ENCODE results near the gene COL4A2. TPM values are rescaled to one million over a fixed set of nuclear protein-coding genes. Genes with fewer than 3 reads are reported as not detected.
A peak's percentile ranks its signal among the peaks of the same experiment; 100 is the strongest.

Gene COL4A2
- total RNA-seq, 1 experiment from 2014 or later, result 66.0 TPM

DNA sequence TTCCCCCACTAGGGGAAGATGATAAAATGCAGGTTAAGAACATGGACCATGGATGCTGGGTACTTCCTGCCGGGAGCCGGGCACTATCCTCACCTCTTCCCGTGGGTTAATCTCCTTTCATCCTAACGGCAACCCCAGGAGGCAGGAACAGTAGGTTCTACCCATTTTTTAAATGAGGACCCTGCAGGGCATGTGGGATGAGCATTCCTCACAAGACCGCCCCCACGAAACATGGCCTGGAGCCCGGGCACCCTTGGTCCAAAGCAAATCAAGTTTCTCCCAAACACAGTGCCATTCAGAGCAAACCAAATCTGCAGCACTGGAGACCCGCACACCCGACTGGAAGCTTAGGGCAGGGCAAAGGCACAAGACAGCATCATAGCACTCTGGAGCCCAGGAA is 35.4 kb downstream of the COL4A2 start:
- no peak for DNase-seq (ENCODE audit: unreplicated experiment)
- no TSS peak for BruUV-seq (replicated peaks)
- ChIA-PET CTCF (no interaction called here), POLR2A (interaction anchor here (0.8 to 2.4 kb wide), 2 partner anchors 35 to 73 kb away, joined by 6 to 18 read pairs; partner anchors contain the start of genes COL4A1 and COL4A2)
- Mint-ChIP-seq H3K27me3 (ENCODE audit: insufficient read depth, unreplicated experiment) (no peaks in the 10 kb centered on the region), H3K4me3 (ENCODE audit: unreplicated experiment) (no peak overlapping the region), H3K9me3 (ENCODE audit: unreplicated experiment) (no peaks in the 10 kb centered on the region), H3K27ac (ENCODE audit: low read depth, unreplicated experiment) (no peak overlapping the region), H3K4me1 (ENCODE audit: insufficient read depth, unreplicated experiment) (peaks cover 45% of the 10 kb centered on the region), H3K36me3 (ENCODE audit: insufficient read depth, unreplicated experiment) (peaks cover 4% of the 10 kb centered on the region)
- TF ChIP-seq, protein P1, sequence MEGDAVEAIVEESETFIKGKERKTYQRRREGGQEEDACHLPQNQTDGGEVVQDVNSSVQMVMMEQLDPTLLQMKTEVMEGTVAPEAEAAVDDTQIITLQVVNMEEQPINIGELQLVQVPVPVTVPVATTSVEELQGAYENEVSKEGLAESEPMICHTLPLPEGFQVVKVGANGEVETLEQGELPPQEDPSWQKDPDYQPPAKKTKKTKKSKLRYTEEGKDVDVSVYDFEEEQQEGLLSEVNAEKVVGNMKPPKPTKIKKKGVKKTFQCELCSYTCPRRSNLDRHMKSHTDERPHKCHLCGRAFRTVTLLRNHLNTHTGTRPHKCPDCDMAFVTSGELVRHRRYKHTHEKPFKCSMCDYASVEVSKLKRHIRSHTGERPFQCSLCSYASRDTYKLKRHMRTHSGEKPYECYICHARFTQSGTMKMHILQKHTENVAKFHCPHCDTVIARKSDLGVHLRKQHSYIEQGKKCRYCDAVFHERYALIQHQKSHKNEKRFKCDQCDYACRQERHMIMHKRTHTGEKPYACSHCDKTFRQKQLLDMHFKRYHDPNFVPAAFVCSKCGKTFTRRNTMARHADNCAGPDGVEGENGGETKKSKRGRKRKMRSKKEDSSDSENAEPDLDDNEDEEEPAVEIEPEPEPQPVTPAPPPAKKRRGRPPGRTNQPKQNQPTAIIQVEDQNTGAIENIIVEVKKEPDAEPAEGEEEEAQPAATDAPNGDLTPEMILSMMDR (IDR thresholded peaks at IDR 0.05; ENCODE audit: unreplicated experiment), result no peak
- intact Hi-C loops (cut with micrococcal nuclease), result no loop called here

DNA sequence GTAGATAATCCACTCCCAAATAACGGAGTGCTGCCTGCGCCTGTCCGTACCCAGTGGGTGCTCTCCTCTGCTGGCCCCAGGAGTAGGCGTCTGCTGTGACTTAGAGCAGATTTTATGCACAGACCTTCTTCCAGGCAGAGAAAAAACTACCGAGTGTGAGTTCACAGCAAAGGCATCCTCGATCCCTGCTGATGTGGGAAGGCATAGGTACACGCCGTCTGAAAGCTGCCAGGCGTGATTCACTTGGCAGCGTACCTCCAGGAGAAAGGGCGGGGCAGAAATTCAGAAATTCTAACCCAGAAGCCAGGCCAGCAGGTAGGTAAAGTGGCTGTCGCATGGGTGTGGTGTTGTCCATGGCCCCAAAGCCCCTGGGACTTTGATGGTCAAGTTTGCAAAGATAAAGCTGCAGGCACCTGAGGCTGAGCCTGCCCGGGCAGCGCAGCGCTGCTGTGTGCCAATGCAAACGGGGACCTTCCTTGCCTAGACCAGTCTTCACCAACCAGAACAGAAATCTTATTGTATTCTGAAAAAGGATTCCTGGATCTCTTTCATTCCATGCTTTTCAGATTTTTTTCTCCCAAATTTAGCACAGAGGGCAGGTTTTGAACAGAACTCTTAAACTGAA is 36.3 kb downstream of the COL4A2 start:
- Mint-ChIP-seq H3K27ac (ENCODE audit: low read depth, unreplicated experiment) (peak overlapping the region; percentile 10), H3K4me3 (ENCODE audit: unreplicated experiment) (peak overlapping the region; percentile 43), H3K36me3 (ENCODE audit: insufficient read depth, unreplicated experiment) (peaks cover 4% of the 10 kb centered on the region), H3K9me3 (ENCODE audit: unreplicated experiment) (no peaks in the 10 kb centered on the region), H3K4me1 (ENCODE audit: insufficient read depth, unreplicated experiment) (peaks cover 53% of the 10 kb centered on the region), H3K27me3 (ENCODE audit: insufficient read depth, unreplicated experiment) (no peaks in the 10 kb centered on the region)
- intact Hi-C loops (cut with micrococcal nuclease), result loop anchor here (1.0 kb wide), 2 partner anchors 54 to 69 kb away; no protein-coding TSS in a partner anchor
- CTCF ChIA-PET, result interaction anchor here (0.6 to 1.1 kb wide), 5 partner anchors 8 to 651 kb away, joined by 3 to 4 read pairs (median 3); no protein-coding TSS in a partner anchor
- TF ChIP-seq, protein P1 (IDR thresholded peaks at IDR 0.05; ENCODE audit: unreplicated experiment), result no peak
- no TSS peak for BruUV-seq (replicated peaks)
- POLR2A ChIA-PET, result interaction anchor here (0.7 to 2.4 kb wide), 7 partner anchors 24 to 608 kb away, joined by 3 to 18 read pairs (median 4); partner anchors contain the start of genes COL4A1, COL4A2 and RAB20
- DNase-seq (ENCODE audit: unreplicated experiment), result peak; percentile 80

DNA sequence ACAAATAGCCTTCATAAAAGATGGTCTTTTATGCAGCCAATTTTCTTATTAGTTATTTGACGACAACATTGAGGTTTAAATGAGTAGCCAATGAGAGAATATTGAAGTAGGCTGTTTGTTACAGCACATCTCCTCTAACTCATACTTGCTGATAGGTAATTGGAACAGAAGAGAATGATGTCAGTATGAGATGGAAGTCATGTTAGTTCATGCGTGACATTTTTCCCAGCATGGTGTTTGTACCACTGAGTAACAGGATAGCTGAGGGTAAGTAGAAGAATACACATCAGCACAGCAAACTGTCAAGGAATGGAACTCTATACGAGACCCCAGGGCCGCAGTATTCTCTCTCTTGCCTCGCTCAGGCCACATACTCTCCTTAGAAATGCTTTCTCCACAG is 37.2 kb downstream of the COL4A2 start:
- Mint-ChIP-seq H3K27me3 (ENCODE audit: insufficient read depth, unreplicated experiment) (no peaks in the 10 kb centered on the region), H3K9me3 (ENCODE audit: unreplicated experiment) (no peaks in the 10 kb centered on the region), H3K36me3 (ENCODE audit: insufficient read depth, unreplicated experiment) (no peaks in the 10 kb centered on the region), H3K27ac (ENCODE audit: low read depth, unreplicated experiment) (no peak overlapping the region), H3K4me3 (ENCODE audit: unreplicated experiment) (no peak overlapping the region), H3K4me1 (ENCODE audit: insufficient read depth, unreplicated experiment) (peaks cover 57% of the 10 kb centered on the region)
- TF ChIP-seq, protein P1 (IDR thresholded peaks at IDR 0.05; ENCODE audit: unreplicated experiment), result no peak
- intact Hi-C loops (cut with micrococcal nuclease), result no loop called here
- DNase-seq (ENCODE audit: unreplicated experiment), result no peak
- POLR2A ChIA-PET, result interaction anchor here (0.7 to 2.4 kb wide), 5 partner anchors 25 to 607 kb away, joined by 3 to 18 read pairs (median 4); partner anchors contain the start of genes COL4A1, COL4A2 and RAB20
- no TSS peak for BruUV-seq (replicated peaks)
- CTCF ChIA-PET, result interaction anchor here (1.0 to 1.1 kb wide), 2 partner anchors 36 to 67 kb away, joined by 3 read pairs; no protein-coding TSS in a partner anchor

DNA sequence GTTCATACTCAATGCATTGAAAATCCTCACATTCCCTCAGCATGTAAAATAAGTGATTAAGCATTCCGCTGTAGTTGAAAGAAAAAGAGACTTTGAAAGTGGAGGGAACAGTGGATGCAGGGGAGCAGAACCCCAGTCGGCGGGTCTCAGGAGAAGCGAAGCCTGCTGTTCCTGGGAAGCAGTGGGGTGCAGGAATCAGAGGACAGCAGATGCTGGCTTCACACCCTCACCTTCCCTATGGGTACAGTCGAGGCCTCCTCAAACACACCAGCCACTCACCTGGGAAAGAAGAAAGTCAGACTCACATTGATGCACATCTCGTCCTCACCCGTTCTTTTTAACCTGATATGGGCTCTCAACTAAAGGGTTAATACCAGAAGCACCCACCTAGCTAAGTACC is 38.2 kb downstream of the COL4A2 start:
- Mint-ChIP-seq H3K27me3 (ENCODE audit: insufficient read depth, unreplicated experiment) (no peaks in the 10 kb centered on the region), H3K27ac (ENCODE audit: low read depth, unreplicated experiment) (no peak overlapping the region), H3K9me3 (ENCODE audit: unreplicated experiment) (no peaks in the 10 kb centered on the region), H3K36me3 (ENCODE audit: insufficient read depth, unreplicated experiment) (no peaks in the 10 kb centered on the region), H3K4me3 (ENCODE audit: unreplicated experiment) (no peak overlapping the region), H3K4me1 (ENCODE audit: insufficient read depth, unreplicated experiment) (peaks cover 54% of the 10 kb centered on the region)
- ChIA-PET CTCF (interaction anchor here (0.6 to 1.0 kb wide), 3 partner anchors 35 to 123 kb away, joined by 3 read pairs; no protein-coding TSS in a partner anchor), POLR2A (interaction anchor here (0.6 kb wide), 1 partner anchor 558 kb away, joined by 3 read pairs; no protein-coding TSS in a partner anchor)
- no peak for DNase-seq (ENCODE audit: unreplicated experiment)
- intact Hi-C loops (cut with micrococcal nuclease), result no loop called here
- BruUV-seq (replicated peaks), result no TSS peak
- TF ChIP-seq, protein P1 (IDR thresholded peaks at IDR 0.05; ENCODE audit: unreplicated experiment), result no peak
